HuH-7 (cell line): ENCODE results near the gene DRC1.
"Not testable (repeated sequence)": the region's sequence is repeated elsewhere in the genome, so short reads cannot be mapped to it uniquely, and the experiment has no call there.

Experiments used
- DNase-seq: peaks from one replicate; pipeline ENCODE4 v3.0.0; 2011; ENCODE audit warnings: low spot score

DRC1 gene

GRCh38 chr2:26401739-26402541 lies at the start of gene DRC1:
TSS of gene DRC1 (plus strand) at chr2:26401920. CDS start at chr2:26401990, 70 bp downstream.
- DNase-seq: peak; percentile 32

- DNase-seq: no peak
Measured at GRCh38 chr2:26352892-26353291, 48.8 kb upstream of the DRC1 start.

- DNase-seq: not testable (repeated sequence)
Measured at GRCh38 chr2:26354469-26354868, 47.3 kb upstream of the DRC1 start.

- DNase-seq: no peak
Measured at GRCh38 chr2:26355038-26355995, 46.4 kb upstream of the DRC1 start.

GRCh38 chr2:26356111-26356510 lies 45.6 kb upstream of the DRC1 start:
- DNase-seq: no peak

GRCh38 chr2:26356771-26357170 lies 44.9 kb upstream of the DRC1 start:
- DNase-seq: no peak

- no peak for DNase-seq
Measured at GRCh38 chr2:26359886-26360473, 41.7 kb upstream of the DRC1 start.

GRCh38 chr2:26363323-26363722 lies 38.4 kb upstream of the DRC1 start:
- DNase-seq: no peak

- DNase-seq: no peak
Measured at GRCh38 chr2:26363958-26364357, 37.8 kb upstream of the DRC1 start.

- no peak for DNase-seq
Measured at GRCh38 chr2:26364669-26365068, 37.1 kb upstream of the DRC1 start.

- no peak for DNase-seq
Measured at GRCh38 chr2:26366957-26367356, 34.8 kb upstream of the DRC1 start.

GRCh38 chr2:26369664-26370063 lies 32.1 kb upstream of the DRC1 start:
- DNase-seq: not testable (repeated sequence)

- not testable (repeated sequence) for DNase-seq
Measured at GRCh38 chr2:26370909-26371308, 30.8 kb upstream of the DRC1 start.

- no peak for DNase-seq
Measured at GRCh38 chr2:26376799-26377198, 24.9 kb upstream of the DRC1 start.

- DNase-seq: no peak
Measured at GRCh38 chr2:26380281-26380680, 21.4 kb upstream of the DRC1 start.

- DNase-seq: no peak
Measured at GRCh38 chr2:26382564-26382963, 19.2 kb upstream of the DRC1 start.

GRCh38 chr2:26384183-26384582 lies 17.5 kb upstream of the DRC1 start:
- DNase-seq: no peak

- DNase-seq: no peak
Measured at GRCh38 chr2:26384597-26384996, 17.1 kb upstream of the DRC1 start.

- no peak for DNase-seq
Measured at GRCh38 chr2:26387189-26387588, 14.5 kb upstream of the DRC1 start.

- no peak for DNase-seq
Measured at GRCh38 chr2:26394694-26395093, 7.0 kb upstream of the DRC1 start.

GRCh38 chr2:26395394-26395793 lies 6.3 kb upstream of the DRC1 start:
- no peak for DNase-seq

- no peak for DNase-seq
Measured at GRCh38 chr2:26396734-26397298, 4.9 kb upstream of the DRC1 start.
